ENCODE data around the gene SLC1A2. TPM values are rescaled to one million over a fixed set of nuclear protein-coding genes. Genes with fewer than 3 reads are reported as not detected.

SLC1A2 gene
- polyA plus RNA-seq, 1 experiment, result 0.60 TPM

GRCh38 chr11:35225946-35226520 lies 193.3 kb downstream of the SLC1A2 start:
- H3K27me3 ChIP-seq (ENCODE audit: control insufficient read depth, insufficient read depth, low read length), result no peaks in the 10 kb centered on the region
- peaks cover 19% of the 10 kb centered on the region for H3K36me3 ChIP-seq (ENCODE audit: control insufficient read depth, insufficient read depth, low read length)
- CTCF ChIA-PET, result no interaction called here
- DNase-seq (ENCODE audit: low read depth), result no peak
- H3K4me3 ChIP-seq (ENCODE audit: low read depth, low read length), result no peak overlapping the region
- TF ChIP-seq CTCF (IDR thresholded peaks at IDR 0.05; ENCODE audit: insufficient read depth, low read depth, low read length), result no peak
- POLR2A ChIA-PET, result no interaction called here

- ChIA-PET POLR2A (interaction anchor here (0.6 kb wide), 1 partner anchor 43 kb away, joined by 5 read pairs; no protein-coding TSS in a partner anchor), CTCF (interaction anchor here (1.1 to 1.6 kb wide), 3 partner anchors 14 to 168 kb away, joined by 3 to 5 read pairs (median 3); no protein-coding TSS in a partner anchor)
- no peak for DNase-seq (ENCODE audit: low read depth)
- Histone ChIP-seq H3K36me3 (ENCODE audit: control insufficient read depth, insufficient read depth, low read length) (peaks cover 17% of the 10 kb centered on the region), H3K27me3 (ENCODE audit: control insufficient read depth, insufficient read depth, low read length) (no peaks in the 10 kb centered on the region), H3K4me3 (ENCODE audit: low read depth, low read length) (no peak overlapping the region)
- no peak for TF ChIP-seq CTCF (IDR thresholded peaks at IDR 0.05; ENCODE audit: insufficient read depth, low read depth, low read length)
Observed at GRCh38 chr11:35223991-35224390, 195.4 kb downstream of the SLC1A2 start.

- Histone ChIP-seq H3K27me3 (ENCODE audit: control insufficient read depth, insufficient read depth, low read length) (no peaks in the 10 kb centered on the region), H3K36me3 (ENCODE audit: control insufficient read depth, insufficient read depth, low read length) (peaks cover 17% of the 10 kb centered on the region), H3K4me3 (ENCODE audit: low read depth, low read length) (no peak overlapping the region)
- ChIA-PET POLR2A (interaction anchor here (0.6 kb wide), 1 partner anchor 44 kb away, joined by 5 read pairs; no protein-coding TSS in a partner anchor), CTCF (interaction anchor here (0.8 to 1.6 kb wide), 4 partner anchors 14 to 297 kb away, joined by 3 to 5 read pairs (median 4); no protein-coding TSS in a partner anchor)
- DNase-seq (ENCODE audit: low read depth), result peak; percentile 42
- TF ChIP-seq CTCF (IDR thresholded peaks at IDR 0.05; ENCODE audit: insufficient read depth, low read depth, low read length), result no peak
Observed at GRCh38 chr11:35223371-35223796, 196.0 kb downstream of the SLC1A2 start.

GRCh38 chr11:35218956-35219355 lies 200.4 kb downstream of the SLC1A2 start:
- ChIA-PET CTCF (interaction anchor here (0.8 to 1.4 kb wide), 4 partner anchors 27 to 296 kb away, joined by 3 read pairs; no protein-coding TSS in a partner anchor), POLR2A (interaction anchor here (0.6 kb wide), 1 partner anchor 144 kb away, joined by 3 read pairs; no protein-coding TSS in a partner anchor)
- Histone ChIP-seq H3K4me3 (ENCODE audit: low read depth, low read length) (no peak overlapping the region), H3K27me3 (ENCODE audit: control insufficient read depth, insufficient read depth, low read length) (no peaks in the 10 kb centered on the region), H3K36me3 (ENCODE audit: control insufficient read depth, insufficient read depth, low read length) (peaks cover 18% of the 10 kb centered on the region)
- DNase-seq (ENCODE audit: low read depth), result peak; percentile 26
- TF ChIP-seq CTCF (IDR thresholded peaks at IDR 0.05; ENCODE audit: insufficient read depth, low read depth, low read length), result no peak

- H3K27me3 ChIP-seq (ENCODE audit: control insufficient read depth, insufficient read depth, low read length), result no peaks in the 10 kb centered on the region
- POLR2A ChIA-PET, result no interaction called here
- no peak overlapping the region for H3K4me3 ChIP-seq (ENCODE audit: low read depth, low read length)
- CTCF ChIA-PET, result no interaction called here
- peaks cover 16% of the 10 kb centered on the region for H3K36me3 ChIP-seq (ENCODE audit: control insufficient read depth, insufficient read depth, low read length)
- no peak for DNase-seq (ENCODE audit: low read depth)
- no peak for TF ChIP-seq CTCF (IDR thresholded peaks at IDR 0.05; ENCODE audit: insufficient read depth, low read depth, low read length)
Observed at GRCh38 chr11:35216962-35217678, 202.2 kb downstream of the SLC1A2 start.
